Suprapubic skin (tissue), 4 donors: ENCODE measurements around the gene RAPGEF6.

Experiments used
- CTCF ChIP-seq, 2 donors: fragments of 200-600 bp in 1 of 2; fragments of 450-650 bp in 1 of 2; sonication (generic) in 1 of 2; IDR thresholded peaks; one replicate each; pipeline ENCODE4 v1.5.1; 2016 to 2019; ENCODE audit warnings: antibody characterized with exemption in 2 of 2, mild to moderate bottlenecking in 1 of 2, moderate library complexity in 1 of 2
- EP300 ChIP-seq: sonication (generic); formaldehyde crosslinking; IDR thresholded peaks from one replicate; pipeline ENCODE4 v1.6.1; 2017; ENCODE audit warnings: antibody characterized with exemption
- POLR2A ChIP-seq, 2 donors: fragments of 450-650 bp; IDR thresholded peaks; one replicate each; pipeline ENCODE4 v1.6.1; 2017; ENCODE audit warnings: antibody characterized with exemption in 2 of 2, mild to moderate bottlenecking in 2 of 2, moderate library complexity in 2 of 2
- POLR2AphosphoS5 ChIP-seq, 3 donors: sonication (generic); formaldehyde crosslinking; IDR thresholded peaks; one replicate each; pipeline ENCODE4 v1.6.1; 2017; ENCODE audit warnings: antibody characterized with exemption in 3 of 3

GRCh38 chr5:131521252-131521651 lies 113.8 kb downstream of the RAPGEF6 start:
- TF ChIP-seq CTCF (IDR thresholded peaks at IDR 0.05) (no peak), POLR2A (IDR thresholded peaks at IDR 0.05) (no peak), POLR2AphosphoS5 (IDR thresholded peaks at IDR 0.05) (no peak), EP300 (no peak)
